ENCODE data around the gene LSM14A. TPM values are rescaled to one million over a fixed set of nuclear protein-coding genes. Genes with fewer than 3 reads are reported as not detected.

The LSM14A gene
- total and polyA plus RNA-seq, 9 of the 15 experiments (the other 6 are each of a cell fraction or from before 2014, with no cell fraction given) = 19.5 to 150 (median 95.1) TPM

DNA sequence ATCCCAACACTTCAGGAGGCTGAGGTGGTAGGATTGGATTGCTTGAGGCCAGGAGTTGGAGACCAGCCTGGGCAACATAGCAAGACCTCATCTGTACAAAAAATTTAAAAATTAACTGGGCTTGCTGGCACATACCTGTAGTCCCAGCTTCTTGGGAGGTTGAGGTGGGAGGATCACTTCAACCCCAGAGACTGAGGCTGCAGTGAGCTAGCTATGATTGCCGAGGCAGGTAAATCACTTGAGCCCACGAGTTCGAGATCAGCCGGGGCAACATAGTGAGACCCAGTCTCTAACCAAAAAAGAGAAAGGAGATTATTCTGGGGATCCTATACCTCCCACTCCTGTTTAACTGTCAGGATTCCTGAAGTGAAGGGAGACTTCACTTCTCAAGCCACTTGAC is 65.6 kb downstream of the LSM14A start (continued):
- TF ChIP-seq, protein P1, sequence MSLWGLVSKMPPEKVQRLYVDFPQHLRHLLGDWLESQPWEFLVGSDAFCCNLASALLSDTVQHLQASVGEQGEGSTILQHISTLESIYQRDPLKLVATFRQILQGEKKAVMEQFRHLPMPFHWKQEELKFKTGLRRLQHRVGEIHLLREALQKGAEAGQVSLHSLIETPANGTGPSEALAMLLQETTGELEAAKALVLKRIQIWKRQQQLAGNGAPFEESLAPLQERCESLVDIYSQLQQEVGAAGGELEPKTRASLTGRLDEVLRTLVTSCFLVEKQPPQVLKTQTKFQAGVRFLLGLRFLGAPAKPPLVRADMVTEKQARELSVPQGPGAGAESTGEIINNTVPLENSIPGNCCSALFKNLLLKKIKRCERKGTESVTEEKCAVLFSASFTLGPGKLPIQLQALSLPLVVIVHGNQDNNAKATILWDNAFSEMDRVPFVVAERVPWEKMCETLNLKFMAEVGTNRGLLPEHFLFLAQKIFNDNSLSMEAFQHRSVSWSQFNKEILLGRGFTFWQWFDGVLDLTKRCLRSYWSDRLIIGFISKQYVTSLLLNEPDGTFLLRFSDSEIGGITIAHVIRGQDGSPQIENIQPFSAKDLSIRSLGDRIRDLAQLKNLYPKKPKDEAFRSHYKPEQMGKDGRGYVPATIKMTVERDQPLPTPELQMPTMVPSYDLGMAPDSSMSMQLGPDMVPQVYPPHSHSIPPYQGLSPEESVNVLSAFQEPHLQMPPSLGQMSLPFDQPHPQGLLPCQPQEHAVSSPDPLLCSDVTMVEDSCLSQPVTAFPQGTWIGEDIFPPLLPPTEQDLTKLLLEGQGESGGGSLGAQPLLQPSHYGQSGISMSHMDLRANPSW (CRISPR knock-in tag; IDR thresholded peaks at IDR 0.05) = no peak
- TF ChIP-seq ELF4 (CRISPR knock-in tag; IDR thresholded peaks at IDR 0.05) = no peak

GRCh38 chr19:34241513-34242337 is 69.4 kb downstream of the LSM14A start:
- peak; percentile 96 for ATAC-seq
- no TSS peak for BruUV-seq (replicated peaks)
- Histone ChIP-seq H2AFZ (ENCODE audit: low read depth, low read length) (0 out of 2 replicates have a peak overlapping the region, but pooled peaks have one; percentile 47), H3K79me2 (ENCODE audit: control insufficient read depth, insufficient read depth, low read length) (no peaks in the 10 kb centered on the region), H3K4me1 (replicated peaks in 1 of 2; ENCODE audit: control insufficient read depth in 2 of 2, insufficient read depth in 2 of 2, low read length in 2 of 2) (peaks cover 5 to 14% of the 10 kb centered on the region in 2 experiments; a peak in 3 of 5 replicates), H3K9me1 (ENCODE audit: control insufficient read depth, insufficient read depth, low read length) (no peaks in the 10 kb centered on the region), H4K20me1 (replicated peaks; ENCODE audit: control insufficient read depth, insufficient read depth, low read length) (no peaks in the 10 kb centered on the region; the same call in 1 of the 2 replicates), H3K4me2 (ENCODE audit: insufficient read depth, low read length) (no peak overlapping the region), H3K9me3 (replicated peaks; ENCODE audit: control insufficient read depth, insufficient read depth, low read depth, low read length) (no peaks in the 10 kb centered on the region), H3K4me3 (no peak overlapping the region), H3K36me3 (ENCODE audit: control insufficient read depth, insufficient read depth, low read length) (no peaks in the 10 kb centered on the region), H3K9ac (ENCODE audit: insufficient read depth in 1 of 2, low read depth in 2 of 2, low read length in 2 of 2) (no peak overlapping the region), H3K27me3 (ENCODE audit: control insufficient read depth in 2 of 2, insufficient read depth in 2 of 2, low read length in 2 of 2) (no peaks in the 10 kb centered on the region), H3K27ac (ENCODE audit: extremely low read depth, low read depth, low read length) (no peak overlapping the region)
- peak in 2 of 4 experiments; percentile 60 to 69 for DNase-seq (ENCODE audit: extremely low read depth in 1 of 4, low spot score in 3 of 4)
- 55% methylated on average over 13 of the region's 13 CpGs for WGBS (ENCODE audit: insufficient coverage, low coverage, missing lambda C conversion rate)
- POLR2A ChIA-PET = interaction anchor here (0.6 to 2.0 kb wide), 3 partner anchors 9 to 742 kb away, joined by 3 to 5 read pairs (median 3); no protein-coding TSS in a partner anchor
- in situ Hi-C loops (cut with MboI) (no loop called here), intact Hi-C loops (cut with micrococcal nuclease) (loop anchor here (5.0 kb wide), 1 partner anchor 96 kb away; no protein-coding TSS in a partner anchor)
- CTCF ChIA-PET (ENCODE audit: low intra/inter-chr PET ratio) = interaction anchor here (0.6 to 0.9 kb wide), 3 partner anchors 95 to 107 kb away, joined by 3 to 6 read pairs (median 3); no protein-coding TSS in a partner anchor
- FAIRE-seq = peak; percentile 65
- TF ChIP-seq, protein P2, sequence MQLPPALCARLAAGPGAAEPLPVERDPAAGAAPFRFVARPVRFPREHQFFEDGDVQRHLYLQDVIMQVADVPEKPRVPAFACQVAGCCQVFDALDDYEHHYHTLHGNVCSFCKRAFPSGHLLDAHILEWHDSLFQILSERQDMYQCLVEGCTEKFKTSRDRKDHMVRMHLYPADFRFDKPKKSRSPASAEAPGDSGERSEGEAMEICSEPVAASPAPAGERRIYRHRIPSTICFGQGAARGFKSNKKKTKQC (CRISPR knock-in tag; IDR thresholded peaks at IDR 0.05) = no peak
- TF ChIP-seq CHCHD3 (CRISPR knock-in tag; IDR thresholded peaks at IDR 0.05) = no peak
- TF ChIP-seq, protein P3, sequence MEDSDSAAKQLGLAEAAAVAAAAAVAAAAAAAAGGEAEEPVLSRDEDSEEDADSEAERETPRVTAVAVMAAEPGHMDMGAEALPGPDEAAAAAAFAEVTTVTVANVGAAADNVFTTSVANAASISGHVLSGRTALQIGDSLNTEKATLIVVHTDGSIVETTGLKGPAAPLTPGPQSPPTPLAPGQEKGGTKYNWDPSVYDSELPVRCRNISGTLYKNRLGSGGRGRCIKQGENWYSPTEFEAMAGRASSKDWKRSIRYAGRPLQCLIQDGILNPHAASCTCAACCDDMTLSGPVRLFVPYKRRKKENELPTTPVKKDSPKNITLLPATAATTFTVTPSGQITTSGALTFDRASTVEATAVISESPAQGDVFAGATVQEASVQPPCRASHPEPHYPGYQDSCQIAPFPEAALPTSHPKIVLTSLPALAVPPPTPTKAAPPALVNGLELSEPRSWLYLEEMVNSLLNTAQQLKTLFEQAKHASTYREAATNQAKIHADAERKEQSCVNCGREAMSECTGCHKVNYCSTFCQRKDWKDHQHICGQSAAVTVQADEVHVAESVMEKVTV (CRISPR knock-in tag; IDR thresholded peaks at IDR 0.05) = no peak

Data from K562 (cell line).